Right kidney (tissue), 1 donor: ENCODE results near the gene TSEN54.
A peak's percentile ranks its signal among the peaks of the same experiment; 100 is the strongest.
"Not testable (repeated sequence)": the region's sequence is repeated elsewhere in the genome, so short reads cannot be mapped to it uniquely, and the experiment has no call there.

Experiments
- DNase-seq: peaks from one replicate; pipeline ENCODE4 v3.0.0-alpha.2; 2016

Gene TSEN54

GRCh38 chr17:75517297-75517865 lies 1.1 kb downstream of the TSEN54 start:
- DNase-seq = no peak

- no peak for DNase-seq
Measured at GRCh38 chr17:75518201-75518600, 1.9 kb downstream of the TSEN54 start.

- DNase-seq = no peak
Measured at GRCh38 chr17:75518983-75519537, 2.7 kb downstream of the TSEN54 start.

- not testable (repeated sequence) for DNase-seq
Measured at GRCh38 chr17:75520413-75520812, 4.1 kb downstream of the TSEN54 start.

- DNase-seq = no peak
Measured at GRCh38 chr17:75521290-75521689, 5.0 kb downstream of the TSEN54 start.

GRCh38 chr17:75521951-75522727 lies 5.8 kb downstream of the TSEN54 start:
- DNase-seq = no peak

- DNase-seq = no peak
Measured at GRCh38 chr17:75523647-75524046, 7.3 kb downstream of the TSEN54 start.

- no peak for DNase-seq
Measured at GRCh38 chr17:75524269-75524969, 8.1 kb downstream of the TSEN54 start.

GRCh38 chr17:75524970-75525805 lies 8.9 kb downstream of the TSEN54 start, which contains the start of gene LLGL2:
Gene LLGL2, plus strand, starts transcription at chr17:75525697. Its CDS starts 17,730 bp downstream, at chr17:75543427.
- DNase-seq = peak; percentile 96

GRCh38 chr17:75525806-75526554 lies 9.7 kb downstream of the TSEN54 start:
- DNase-seq = peak; percentile 74

GRCh38 chr17:75526555-75527270 lies 10.4 kb downstream of the TSEN54 start:
- no peak for DNase-seq

- no peak for DNase-seq
Measured at GRCh38 chr17:75530837-75531720, 14.8 kb downstream of the TSEN54 start.

- no peak for DNase-seq
Measured at GRCh38 chr17:75531721-75532072, 15.4 kb downstream of the TSEN54 start.

- no peak for DNase-seq
Measured at GRCh38 chr17:75535119-75535537, 18.8 kb downstream of the TSEN54 start.

- no peak for DNase-seq
Measured at GRCh38 chr17:75535871-75536270, 19.5 kb downstream of the TSEN54 start.

GRCh38 chr17:75536366-75536765 lies 20.0 kb downstream of the TSEN54 start:
- no peak for DNase-seq

GRCh38 chr17:75539967-75540729 lies 23.8 kb downstream of the TSEN54 start:
- no peak for DNase-seq

- no peak for DNase-seq
Measured at GRCh38 chr17:75540923-75541503, 24.7 kb downstream of the TSEN54 start.
